NCI-H146 treated with DMSO at 0.1 percent for 48 hours (cell line): ENCODE data around the gene HECW1.
"Not testable (repeated sequence)": the region's sequence is repeated elsewhere in the genome, so short reads cannot be mapped to it uniquely, and the experiment has no call there.

Source experiments
- DNase-seq: peaks from one replicate; lab custom pipeline; 2025; ENCODE audit not compliant: unreplicated experiment; lab: John Stamatoyannopoulos, UW

The HECW1 gene

DNA sequence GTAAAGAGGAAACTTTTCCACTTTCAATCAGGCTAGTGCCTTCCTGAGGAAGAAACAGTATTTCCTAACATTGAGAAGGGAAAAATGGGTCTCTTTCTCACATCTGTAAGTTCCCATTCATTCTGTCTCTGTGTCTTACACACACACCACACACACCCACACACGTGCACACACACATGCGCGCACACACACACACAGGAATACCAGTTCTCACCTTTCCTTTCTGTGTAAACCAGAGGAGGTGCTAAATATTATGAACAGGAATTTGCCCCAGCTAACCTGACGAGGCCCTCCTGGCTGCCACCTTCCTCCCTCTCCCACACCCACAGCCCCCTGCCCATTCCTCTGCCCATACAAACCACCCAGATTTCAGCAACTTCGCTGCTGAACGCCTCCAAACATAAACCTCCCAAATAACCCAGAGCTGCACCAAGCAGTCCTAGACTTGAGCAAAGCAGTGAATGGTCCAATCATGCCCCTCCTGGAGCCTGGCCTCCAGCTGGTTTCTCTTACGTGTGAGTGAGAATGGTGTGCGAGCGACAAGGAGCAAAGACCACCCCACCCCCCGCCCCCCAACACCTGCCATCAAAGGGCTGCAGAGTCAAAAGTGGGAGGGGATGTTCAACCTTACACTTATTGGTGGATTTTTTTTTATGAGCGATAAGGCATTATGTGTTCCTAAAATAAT is 190.5 kb downstream of the HECW1 start:
- DNase-seq: no peak

DNA sequence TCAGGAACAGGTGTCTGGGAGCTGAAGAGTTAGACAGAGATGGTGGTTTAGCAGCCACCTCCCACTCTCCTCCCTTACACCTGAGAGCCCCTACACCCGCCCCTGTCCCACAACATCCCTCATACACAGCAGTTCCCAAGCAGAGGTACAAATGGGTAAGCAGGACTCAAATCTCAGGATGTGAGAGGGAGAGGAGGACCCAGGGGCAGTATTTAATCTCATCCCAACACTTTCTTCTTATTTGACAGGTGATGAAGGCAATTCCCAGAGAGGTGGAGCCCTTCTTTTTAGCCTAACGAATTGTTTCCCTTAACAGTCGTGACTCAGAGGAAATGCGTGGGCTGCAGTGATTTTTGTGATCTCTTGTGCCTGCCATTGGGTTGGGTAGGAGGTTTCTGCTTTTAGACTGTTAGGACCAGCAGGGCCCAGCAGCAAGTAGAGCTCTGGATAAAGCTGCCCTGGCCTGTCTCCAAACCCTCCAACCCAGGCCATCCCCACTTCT is 191.3 kb downstream of the HECW1 start:
- no peak for DNase-seq

DNA sequence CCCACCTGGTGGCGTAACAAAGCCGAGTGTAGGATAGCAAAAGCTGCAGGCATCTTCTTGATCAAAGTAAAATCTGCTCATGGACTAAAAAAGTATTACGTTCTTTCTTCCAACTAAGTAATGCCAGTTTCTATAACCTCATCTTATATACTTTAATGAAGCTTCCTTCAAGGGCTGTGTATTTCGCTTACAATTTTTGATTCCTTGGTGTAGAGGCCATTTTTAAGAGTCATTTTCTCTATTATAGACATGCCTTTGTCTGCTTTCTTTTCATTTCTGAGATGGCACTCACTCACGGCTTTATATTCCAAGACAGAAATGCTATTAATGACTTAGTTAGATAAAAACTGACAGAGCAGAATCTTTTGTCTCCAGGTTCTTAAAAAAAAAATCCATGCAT is 194.0 kb downstream of the HECW1 start:
- DNase-seq: no peak

DNA sequence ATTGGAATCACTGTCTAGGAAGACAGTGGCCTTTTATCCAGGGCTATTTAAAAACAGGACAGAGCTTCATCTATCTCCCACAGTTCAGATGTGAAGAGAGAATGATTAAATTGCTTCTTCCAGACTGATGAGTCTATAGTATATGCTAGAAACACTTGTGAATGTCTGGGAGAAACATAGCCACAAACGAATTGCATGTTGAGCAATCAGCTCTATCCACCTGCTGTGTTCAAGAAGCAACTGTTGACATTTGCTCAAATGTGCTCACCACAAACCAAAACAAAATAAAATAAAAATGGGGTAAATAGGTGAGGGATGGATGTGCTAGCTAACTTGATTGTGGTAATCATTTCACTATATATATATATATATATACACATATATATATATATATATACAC is 195.1 kb downstream of the HECW1 start:
- no peak for DNase-seq

DNA sequence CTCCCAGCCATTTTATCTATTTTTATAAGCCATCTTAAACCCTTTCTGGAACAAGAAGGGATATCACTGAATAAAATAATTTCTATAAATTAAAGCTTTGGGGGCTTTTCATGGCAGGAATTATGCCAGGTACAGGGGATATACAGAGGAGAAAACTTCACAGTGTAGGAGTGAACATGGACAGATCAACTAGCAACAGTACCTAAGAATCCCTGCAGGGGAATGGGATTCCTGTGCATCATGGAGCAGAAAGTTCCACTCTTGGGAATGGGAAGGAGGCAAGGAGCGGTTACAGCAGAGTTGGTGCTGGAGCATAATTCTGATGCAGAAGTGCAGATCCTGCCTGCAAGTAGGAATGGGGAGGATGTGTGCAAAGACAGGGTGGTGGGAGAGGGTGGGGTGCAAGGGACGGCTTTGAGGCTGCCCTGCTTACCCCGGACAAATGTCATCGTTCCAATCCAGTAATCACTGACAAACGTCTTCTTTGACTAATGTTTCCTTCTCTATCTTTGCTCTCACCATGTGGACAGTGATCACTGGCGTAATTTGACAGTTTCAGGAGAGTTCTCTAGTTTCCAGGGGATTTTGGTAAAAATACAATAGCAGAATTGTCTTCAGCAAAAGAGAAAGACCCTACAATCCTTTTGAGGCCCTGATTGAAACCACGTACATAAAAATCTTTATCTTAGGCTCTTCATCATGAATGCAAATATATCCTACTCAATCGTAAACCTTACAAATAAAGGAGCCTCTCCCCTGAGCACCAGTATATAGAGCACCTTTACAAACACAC is 196.7 kb downstream of the HECW1 start:
- DNase-seq: no peak

DNA sequence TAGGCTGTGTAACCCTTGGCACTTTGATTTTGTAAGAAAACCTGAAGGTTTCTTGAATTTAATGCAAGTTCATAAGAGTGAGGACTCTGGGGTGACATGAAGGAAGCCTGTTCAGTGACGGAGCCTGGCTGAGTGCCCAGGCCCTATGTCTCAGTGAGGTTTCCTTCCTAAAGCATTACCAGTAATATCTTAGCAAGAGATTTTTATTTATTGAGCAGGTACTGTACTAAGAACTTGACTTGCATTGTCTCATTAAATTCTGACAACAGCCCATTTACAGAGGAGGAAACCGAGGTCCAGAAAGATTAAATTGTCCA is 197.2 kb downstream of the HECW1 start:
- DNase-seq: no peak

DNA sequence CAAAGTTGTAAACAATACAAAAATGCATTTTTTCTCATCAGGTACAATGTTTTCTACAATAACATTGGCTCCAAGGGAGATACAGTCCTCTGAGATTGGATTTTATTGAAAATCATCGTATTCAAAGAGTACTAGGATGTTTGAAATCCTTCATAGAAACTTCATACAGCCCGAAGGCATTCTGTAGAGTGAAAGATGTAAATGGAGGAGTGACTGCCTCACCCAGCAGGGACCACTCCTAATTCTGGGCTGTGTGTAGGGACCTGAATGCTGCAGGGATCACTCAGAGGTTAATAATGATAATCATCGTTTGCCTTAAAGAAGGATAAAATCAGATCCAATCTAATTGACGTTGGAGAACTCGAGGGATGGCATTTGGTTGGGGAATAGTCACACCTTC is 198.6 kb downstream of the HECW1 start:
- DNase-seq: no peak

DNA sequence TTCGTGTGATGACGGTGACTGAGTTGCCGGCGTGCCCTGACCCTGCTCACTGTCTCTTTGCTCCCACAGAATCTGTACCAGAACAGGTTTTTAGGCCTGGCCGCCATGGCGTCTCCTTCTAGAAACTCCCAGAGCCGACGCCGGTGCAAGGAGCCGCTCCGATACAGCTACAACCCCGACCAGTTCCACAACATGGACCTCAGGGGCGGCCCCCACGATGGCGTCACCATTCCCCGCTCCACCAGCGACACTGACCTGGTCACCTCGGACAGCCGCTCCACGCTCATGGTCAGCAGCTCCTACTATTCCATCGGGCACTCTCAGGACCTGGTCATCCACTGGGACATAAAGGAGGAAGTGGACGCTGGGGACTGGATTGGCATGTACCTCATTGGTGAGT is 199.2 kb downstream of the HECW1 start:
- DNase-seq: no peak

DNA sequence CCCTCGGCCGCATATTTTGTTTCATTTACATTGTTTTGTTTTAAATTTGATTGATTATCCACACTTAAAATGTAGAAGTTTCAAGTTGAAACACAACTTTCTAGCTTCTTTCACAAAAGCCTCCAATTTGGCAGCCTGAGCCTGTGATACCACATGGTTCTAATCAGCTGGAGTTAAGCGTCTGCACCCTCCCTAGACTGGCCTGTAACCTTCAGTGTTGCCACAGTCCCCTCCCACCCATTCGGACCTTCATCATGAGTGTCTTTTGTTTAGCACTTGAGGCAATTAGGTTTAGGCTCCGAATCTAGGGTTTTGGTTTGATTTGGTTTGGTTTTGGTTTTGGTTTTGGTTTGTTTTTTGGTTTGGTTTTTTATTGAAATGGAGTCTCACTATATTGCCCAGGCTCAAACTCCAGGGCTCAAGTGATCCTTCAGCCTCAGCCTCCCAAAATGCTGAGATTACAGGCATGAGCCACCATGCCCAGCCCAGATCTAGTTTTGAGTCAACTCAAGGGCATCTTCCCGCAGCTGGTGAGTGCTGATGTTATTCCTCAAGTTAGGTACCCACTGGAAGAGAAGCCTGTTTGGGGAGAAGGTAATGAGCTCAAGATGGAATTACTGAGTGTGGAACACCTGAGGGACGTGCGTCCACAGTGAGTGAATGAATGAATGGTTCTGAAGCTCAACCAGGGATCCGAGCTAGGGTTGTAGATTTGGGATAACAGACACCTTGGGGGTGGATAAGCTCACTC is 201.4 kb downstream of the HECW1 start:
- no peak for DNase-seq

DNA sequence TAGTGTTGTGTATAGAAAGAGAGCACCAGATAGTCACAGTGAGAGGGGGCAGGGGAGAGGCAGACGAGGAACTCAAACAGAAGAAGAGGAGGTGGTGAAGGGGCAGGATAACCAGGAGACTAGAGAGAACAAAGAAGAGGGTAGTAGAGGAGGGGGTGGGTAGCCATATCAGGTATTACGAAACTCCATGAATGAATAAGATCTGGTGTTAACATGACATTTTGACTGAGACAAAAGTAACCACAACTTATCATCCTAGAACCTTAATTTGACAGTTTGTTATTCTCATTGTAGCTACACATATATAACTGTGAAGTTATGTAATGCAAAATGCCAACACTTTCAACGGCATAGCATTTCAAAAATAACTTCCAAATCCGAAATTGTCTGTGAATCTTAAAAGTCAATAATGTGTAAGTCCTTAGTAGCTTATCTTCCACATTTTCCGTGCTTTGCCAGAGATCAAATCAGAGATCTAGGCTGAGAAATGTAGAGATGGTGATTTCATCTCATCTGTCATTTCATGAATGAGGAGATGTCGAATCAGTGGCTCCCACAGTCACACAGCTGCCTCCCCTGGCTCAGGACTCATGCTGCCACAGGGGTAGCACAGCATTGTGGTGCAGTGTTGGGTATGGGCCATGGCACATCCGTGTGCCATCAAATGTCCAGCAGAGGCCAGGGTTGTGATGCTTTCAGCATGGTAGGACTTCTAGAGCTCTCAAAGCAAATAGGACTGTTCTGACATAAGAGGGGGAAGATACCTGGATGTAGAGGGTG is 202.1 kb downstream of the HECW1 start:
- no peak for DNase-seq

DNA sequence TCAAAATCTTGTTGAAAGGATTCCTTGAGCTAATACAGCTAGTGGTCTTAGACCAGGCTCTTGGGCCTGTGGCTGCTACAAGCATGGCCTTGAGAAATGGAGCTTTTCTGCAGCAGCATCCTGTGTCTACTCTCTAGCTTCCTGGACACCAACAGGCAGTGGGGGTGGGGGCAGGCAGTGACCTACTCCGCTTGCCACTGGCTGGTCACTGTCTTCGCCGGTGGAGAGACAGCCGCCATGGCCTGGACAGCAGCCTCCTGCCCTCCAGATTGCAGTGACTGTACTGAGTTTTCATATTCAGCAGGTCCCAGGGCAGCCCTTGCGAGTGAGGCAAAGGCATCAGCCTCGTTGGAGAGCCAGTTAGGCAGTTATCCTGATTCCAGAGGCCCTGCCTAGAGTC is 204.6 kb downstream of the HECW1 start:
- no peak for DNase-seq

DNA sequence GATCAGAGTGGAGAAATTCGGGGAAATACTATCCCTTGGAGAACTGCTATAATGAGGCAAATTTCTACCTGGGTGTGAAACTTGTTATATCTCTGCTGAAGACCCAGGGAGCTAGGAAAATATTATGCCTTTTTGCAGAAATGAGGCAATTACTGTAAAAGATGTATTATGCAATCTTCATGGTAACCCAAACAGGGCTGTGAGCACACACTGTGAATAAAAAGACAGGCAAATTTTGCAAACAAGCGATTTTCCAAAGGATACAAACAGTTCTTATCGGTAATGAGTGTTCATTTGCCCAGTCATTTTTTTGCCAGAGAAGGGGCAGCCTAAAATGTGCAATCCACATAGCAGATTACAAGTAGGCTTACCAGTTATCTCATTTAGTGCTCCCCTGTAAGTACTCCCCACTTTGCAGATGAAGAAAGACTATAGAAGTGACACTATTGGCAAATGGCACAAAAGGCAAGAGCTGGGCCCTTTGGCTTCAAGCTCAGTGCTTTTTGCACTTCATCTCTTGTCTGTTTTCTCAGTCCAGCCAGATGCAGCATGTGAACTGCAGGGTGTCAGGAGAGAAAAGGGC is 205.8 kb downstream of the HECW1 start:
- DNase-seq: no peak

DNA sequence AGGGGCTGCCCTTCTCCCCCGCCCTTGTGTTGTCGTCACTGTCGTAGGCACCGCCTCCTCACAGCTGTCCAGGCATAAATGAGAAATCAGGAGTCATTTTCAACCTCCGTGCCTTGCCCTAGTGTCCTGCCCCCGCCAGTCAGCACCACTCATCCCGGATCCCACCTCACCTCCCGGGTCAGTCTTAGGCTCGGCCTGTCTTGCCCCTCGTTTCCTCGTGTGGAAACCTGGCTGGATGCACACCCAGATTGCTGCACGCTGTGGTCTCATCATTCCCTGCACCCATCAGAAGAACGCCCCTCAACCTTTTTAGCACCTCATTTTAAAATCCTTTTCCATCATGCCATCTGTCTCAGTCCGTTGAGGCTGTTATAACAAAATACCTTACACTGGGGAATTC is 213.1 kb downstream of the HECW1 start:
- no peak for DNase-seq

DNA sequence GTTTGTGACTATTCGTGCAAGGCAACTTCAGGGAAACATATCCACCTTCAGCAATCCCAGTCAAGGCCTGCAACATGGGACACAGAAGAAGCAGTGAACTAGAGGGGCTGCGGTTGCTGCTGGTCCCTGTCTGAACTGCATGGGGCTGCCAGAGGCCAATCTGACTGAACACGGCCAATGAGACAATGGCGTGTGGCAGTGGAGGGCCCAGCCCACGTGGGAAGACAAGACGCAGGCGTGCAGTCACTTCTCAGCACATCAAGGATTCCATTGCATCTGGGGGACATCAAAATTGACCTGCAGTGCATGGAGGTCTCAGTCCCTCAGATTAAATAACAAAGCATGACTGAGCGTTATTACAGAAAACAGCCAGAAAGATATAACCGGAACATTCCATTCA is 215.9 kb downstream of the HECW1 start:
- no peak for DNase-seq

DNA sequence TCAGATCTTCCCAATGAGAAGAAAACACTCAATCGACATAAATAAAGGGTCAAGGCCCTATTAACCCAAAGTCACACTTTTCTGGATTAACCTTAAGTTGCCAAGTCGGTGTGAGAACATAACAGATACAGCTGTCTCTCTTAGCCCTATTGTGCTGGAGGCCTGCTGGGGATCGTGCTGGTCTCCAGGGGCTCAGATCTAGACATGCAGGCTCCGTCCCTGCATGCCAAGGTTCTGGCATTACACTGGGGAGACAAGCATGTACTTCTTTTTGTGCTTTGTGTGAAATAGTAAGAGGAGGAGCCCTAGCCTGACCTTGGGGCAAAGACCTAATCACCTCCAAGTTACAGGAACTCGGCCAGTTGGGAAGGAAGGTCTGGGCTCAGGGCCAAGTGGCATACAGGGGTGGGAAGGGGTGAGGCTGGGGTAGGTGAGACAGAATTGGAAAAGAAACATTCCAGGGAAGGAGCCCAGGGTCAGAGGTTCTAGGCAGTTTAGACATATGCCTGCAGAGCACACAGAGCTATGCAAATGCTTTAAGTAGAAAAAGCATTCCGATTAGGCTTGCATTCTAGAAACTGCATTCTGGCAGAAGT is 216.4 kb downstream of the HECW1 start:
- no peak for DNase-seq

DNA sequence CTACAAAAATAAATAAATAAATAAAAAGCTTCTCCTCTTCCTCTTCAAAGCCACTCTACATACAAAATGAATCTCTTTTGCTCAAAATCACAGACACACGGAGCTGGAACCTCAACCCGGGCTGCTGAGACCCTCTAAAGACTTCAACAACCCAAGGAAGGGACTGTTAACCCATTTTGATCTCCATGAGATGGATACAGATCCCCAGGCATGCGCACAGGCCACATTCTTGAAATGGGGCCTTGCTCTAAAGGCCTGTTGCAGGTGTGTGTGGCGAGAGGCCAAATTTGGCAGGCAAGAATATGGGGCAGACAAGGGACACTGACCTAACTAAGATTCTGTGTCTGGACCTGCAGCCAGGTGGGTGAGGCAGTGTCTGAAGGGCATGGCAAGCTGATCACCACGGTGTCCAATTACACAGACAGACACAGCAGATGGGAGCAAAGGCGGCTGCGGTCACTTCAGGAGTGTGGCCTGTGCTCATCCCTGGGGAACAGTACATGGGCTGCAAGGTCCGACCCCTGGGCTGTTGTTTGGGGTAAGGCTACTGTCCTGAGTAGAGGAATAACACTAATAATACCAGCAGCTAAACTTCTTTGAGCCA is 219.8 kb downstream of the HECW1 start:
- no peak for DNase-seq

DNA sequence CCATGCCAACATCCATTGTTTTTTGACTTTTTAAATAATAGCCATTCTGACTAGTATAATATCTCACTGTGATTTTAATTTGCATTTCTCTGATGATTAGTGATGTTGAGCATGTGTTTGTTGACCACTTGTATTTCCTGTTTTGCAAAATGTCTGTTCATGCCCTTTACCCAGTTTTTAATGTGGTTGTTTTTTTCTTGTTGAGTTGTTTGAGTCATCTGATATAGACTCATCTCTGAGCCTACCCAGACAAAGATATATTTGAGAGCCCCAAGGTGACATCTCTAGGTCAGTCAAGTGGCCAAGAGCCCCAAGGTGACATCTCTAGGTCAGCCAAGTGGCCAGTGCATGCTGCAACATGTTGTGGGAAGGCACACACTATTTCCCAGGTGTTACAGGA is 224.7 kb downstream of the HECW1 start:
- no peak for DNase-seq

DNA sequence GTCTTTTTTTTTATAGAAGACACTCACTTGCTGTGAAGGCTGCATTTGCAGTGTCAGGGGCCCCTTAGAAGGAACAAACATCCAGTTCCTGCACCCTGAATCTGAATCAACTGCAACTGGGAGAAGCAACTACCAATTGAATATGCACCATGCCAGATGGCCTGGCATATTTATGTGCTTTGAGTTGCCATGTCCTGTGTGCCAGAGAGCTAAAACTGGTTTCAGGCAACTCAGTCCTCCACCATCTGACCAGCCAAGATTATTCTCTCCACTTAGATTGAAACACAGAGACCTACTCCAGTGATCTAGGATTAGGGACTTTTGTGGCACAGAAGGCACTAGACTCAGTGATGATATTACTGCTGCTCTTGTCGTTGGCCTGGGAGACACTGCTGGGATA is 225.4 kb downstream of the HECW1 start:
- DNase-seq: no peak

DNA sequence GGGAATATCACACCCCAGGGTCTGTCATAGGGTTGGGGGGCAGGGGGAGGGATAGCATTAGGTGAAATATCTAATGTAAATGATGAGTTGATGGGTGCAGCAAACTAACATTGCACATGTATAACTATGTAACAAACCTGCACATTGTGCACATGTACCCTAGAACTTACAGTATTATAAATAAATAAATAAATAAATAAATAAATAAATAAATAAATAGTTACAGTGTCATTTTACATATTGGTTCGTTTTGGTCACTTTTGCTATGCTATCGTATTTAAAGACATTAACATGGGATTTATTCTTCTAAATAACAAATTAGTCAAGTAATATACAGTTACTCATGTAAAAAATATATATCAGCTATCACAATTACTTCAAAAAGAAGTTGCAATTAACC is 228.7 kb downstream of the HECW1 start:
- DNase-seq: no peak

DNA sequence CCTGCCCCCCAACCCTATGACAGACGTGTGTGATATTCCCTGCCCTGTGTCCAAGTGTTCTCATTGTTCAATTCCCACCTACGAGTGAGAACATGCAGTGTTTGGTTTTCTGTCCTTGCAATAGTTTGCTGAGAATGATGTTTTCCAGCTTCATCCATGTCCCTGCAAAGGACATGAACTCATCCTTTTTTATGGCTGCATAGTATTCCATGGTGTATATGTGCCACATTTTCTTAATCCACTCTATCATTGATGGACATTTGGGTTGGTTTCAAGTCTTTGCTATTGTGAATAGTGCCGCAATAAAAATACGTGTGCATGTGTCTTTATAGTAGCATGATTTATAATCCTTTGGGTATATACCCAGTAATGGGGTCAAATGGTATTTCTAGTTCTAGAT is 231.0 kb downstream of the HECW1 start:
- not testable (repeated sequence) for DNase-seq
